ENCODE results near the gene PRKN.

GRCh38 chr6:161809971-161810370 lies 917.6 kb downstream of the PRKN start:
- TF ChIP-seq POLR2A (IDR thresholded peaks at IDR 0.05; ENCODE audit: low read length) (no peak), GATA1 (IDR thresholded peaks at IDR 0.05; ENCODE audit: low read depth, low read length) (no peak)
